Measurements from ENCODE around the gene PKIG.

PKIG gene

DNA sequence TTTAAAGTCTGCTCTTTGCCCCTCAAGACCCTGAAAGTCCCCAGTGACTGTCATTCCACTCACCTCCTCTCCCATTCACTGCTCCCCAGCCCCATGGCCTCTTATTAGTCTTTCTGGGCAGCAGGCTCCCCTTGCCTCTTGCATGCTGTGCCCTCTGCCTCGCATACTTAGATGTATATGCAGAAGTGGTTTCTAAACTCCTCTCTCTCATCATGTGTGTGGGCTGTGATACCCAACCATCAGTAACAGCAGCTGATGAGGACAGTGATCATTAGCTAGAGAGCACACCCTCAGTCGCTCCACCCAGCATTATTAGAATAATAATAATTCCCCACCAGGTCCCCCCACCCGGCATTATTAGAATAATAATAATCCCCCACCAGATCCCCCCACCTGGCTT, 14.5 kb downstream of the PKIG start:
- no peak for DNase-seq (ENCODE audit: low read depth in 2 of 2)

DNA sequence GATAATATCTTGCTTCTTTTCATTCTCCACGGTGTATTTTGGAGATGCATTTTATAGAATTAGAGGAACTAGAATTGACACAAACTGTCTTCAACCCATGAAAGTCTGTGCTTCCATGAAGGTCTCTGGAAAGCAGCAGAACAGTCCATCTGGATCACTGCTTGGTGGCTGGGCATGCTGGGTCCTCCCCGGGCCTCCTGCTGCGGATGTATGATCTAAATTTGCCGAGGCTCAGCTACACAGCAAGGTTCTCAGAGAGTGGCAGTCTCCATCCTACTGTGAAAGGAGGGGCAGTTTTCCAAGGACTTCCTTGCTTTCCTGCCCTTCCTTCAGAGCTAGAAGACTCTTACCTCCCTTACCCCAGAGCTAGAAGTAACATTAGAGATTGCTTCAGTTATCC, 15.1 kb downstream of the PKIG start:
- no peak for DNase-seq (ENCODE audit: low read depth in 2 of 2)

DNA sequence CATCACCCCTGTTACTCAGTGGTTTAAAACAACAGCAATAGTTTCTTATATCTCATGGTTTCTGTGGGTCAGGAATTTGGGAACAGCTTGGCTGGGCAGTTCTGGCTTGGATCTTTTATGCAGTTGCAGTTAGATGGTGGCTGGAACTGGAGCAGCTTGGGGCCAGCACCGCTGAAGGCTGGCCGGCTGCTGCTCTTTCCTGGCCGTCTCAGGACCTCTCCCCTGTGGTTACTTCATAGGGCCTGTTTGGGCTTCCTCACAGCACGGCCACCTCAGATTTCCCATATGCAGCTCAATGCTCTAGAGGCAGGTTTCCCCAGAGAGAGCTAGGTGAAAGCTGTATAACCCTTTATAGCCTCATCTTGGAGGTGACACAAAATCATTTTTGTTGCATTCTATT, 15.6 kb downstream of the PKIG start:
- no peak for DNase-seq (ENCODE audit: low read depth in 2 of 2)

DNA sequence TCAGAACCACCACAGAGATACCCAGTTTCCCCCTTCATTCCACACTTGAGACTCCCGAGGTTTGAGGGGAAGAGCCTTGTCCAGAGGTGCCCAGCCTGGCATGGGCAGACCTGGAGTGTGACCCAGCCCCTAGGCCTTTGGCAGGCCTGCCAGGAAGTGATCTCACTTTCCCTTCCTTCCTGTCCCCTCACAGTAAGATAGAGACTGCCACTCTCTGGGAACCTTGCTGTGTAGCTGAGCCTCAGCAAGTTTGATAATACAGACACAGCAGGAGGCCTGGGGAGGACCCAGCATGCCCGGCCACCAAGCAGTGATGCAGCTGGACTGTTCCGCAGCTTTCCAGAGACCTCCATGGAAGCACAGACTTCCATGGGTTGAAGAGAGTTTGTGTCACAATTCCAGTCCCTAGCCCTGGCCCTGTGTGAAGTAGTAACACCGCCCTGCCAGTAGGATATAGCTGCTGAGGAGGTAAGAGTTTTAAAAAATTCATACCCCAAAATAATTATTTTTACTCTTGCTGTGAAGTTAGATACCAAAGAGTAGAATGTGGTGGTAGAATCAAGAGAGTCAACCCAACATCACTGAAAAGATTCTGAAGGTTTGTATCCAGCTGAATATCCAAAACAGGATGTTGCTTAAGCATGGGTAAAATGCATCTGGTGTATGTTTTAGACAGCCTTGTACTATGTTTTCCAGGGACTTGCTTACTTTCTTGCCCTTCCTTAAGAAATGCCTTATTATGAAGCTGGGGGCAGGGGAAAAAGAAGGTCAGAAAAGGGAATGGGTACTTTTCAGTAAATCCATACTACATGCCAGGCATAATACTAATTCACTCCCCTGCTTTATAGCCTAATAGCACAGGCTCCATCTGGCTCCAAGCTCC, 16.3 kb downstream of the PKIG start:
- DNase-seq (ENCODE audit: low read depth in 2 of 2) = no peak

DNA sequence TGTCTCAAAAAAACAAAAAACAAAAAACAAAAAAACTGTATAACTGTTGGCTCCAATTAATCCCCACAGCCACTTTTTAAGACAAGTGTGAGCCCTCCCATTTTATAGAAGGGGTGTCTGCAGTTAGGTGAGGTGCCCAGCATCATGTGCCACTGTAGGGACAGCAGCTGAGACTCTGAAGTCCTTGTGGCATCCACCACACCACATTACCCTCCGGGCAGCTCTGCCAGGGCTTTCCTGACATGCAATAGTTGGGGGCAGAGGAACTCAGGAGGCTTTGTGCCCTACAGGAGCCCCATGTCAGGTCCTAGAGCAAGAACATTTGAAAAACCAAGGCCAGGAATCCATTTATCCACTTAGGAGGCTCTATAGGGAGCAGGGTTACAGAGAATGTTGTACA, 17.3 kb downstream of the PKIG start:
- no peak for DNase-seq (ENCODE audit: low read depth in 2 of 2)

DNA sequence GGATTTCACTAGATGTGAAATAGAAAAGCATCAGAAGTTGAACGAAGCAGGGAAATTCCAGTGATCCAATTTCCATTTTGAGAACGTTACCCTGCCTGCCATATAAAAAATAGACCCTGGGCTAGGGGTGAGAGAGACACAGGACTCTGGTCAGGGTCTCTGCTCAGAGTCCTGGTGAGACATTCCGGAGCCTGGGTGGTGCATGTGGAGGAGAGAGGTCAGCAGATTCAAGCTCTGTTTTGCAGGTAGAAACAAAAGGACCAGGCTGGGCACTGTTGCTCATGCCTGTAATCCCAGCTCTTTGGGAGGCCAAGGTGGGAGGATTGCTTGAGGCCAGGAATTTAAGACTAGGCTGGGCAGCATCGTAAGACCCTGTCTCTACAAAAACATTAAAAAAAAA, 17.9 kb downstream of the PKIG start:
- no peak for DNase-seq (ENCODE audit: low read depth in 2 of 2)

DNA sequence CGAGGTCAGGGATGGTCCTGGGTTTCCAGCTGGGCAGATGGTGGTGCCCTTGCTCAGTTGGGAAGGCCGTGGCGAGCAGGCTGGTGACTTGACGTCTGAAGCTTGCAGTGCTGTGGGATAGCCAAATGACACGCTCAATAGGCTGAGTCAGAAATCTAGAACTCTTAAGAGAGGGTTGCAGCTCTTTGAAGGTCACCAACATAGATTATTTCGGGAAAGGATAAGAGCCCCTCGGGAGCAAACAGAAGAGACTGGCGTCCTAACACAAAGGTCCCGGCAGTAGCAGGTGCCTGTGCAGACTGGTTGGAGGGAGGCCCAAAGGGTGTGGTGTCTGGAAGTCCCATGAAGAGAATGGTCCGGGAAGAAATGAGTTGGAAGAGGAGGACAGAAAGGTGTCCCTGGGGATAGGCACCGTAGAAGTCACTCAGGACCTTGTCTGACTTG, 18.4 kb downstream of the PKIG start:
- DNase-seq (ENCODE audit: low read depth in 2 of 2) = no peak

DNA sequence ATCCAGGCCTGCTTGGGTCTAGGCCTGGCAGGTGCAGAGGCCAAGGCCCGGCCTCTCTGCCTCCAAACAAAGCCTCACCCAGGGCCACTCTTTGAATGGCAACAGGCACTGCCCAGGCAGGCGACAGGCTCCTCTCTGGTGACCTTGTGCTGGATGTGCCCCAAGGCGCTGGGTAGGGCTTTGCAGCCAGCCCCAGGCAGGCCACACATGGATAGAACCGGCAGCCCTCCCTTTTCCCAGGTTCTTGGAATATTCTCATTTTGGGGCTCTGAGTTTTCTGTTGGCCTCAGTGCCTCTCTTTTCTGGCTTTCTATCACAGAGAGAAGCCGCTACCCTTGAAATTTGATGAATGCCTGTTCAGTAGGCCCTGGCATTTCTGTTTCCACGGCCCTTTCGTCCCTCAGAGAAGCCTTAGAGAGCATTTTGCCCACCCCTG, 18.9 kb downstream of the PKIG start:
- DNase-seq (ENCODE audit: low read depth in 2 of 2) = no peak

DNA sequence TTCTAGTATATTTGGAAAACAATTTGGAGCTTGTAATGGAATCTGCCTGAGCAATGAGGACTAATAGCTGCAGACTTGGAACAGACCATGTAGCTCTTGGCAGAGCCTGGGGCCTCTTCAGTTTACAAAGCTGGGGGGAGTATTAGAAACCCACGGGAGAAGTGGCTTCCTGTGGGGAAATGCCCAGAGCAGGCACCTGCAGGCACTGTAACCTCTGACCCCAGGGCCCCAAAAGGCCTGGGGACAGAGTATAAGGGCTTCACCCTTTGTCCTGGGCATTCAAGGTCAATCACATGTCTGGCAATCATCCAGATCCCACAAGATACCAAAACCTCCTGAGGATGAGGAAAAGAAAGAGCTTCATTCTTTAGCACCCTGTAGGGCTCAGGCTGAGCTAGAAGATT, 19.4 kb downstream of the PKIG start:
- no peak for DNase-seq (ENCODE audit: low read depth in 2 of 2)

DNA sequence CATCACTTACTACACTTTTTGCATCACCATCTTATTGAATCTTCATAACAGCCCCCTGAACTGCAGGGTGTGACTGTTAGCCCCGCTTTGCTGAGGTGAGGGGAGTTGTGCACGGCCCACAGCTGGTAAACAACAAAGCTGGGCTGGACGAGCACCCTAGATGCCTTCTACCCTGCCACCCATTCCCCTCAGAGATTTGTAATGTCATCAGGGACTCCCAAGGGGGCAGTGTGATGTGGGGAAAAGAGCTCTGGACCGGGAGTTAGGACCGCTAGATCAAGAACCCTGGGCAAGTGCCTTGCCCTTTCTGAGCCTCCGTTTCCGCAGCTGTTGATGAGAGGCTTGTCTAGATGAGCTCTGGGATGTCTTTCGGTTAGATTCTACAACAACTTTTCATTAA, 20.9 kb downstream of the PKIG start:
- DNase-seq (ENCODE audit: low read depth in 2 of 2) = no peak

DNA sequence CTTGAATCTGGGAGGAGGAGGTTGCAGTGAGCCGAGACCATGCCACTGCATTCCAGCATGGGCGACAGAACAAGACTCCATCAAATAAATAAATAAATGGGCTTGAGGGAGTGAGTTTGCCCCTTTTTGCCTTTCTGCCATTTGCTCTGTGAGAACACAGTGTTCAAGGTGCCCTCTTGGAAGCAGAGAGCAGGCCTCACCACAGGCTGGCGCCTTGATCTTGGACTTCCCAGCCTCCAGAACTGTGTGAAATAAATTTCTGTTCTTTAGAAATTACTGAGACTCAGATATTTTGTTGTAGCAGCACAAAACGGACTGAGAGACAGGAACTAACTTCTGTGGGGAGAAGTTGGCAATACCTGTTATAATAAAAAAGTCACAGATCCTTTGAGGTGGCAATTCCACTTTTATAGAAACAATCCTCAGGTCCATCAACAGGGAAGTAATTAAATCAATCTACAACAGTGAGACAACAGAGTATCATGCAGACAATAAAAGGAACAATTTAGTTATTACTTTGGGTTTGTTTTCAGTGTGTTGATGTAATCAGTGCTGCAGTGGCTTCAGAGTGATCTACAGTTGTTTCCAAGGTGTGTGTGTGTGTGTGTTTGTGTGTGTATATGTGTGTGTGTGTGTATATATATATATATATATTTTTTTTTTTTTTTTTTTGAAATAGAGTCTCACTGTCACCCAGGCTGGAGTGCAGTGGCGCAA, 24.5 kb downstream of the PKIG start:
- DNase-seq (ENCODE audit: low read depth in 2 of 2) = no peak

DNA sequence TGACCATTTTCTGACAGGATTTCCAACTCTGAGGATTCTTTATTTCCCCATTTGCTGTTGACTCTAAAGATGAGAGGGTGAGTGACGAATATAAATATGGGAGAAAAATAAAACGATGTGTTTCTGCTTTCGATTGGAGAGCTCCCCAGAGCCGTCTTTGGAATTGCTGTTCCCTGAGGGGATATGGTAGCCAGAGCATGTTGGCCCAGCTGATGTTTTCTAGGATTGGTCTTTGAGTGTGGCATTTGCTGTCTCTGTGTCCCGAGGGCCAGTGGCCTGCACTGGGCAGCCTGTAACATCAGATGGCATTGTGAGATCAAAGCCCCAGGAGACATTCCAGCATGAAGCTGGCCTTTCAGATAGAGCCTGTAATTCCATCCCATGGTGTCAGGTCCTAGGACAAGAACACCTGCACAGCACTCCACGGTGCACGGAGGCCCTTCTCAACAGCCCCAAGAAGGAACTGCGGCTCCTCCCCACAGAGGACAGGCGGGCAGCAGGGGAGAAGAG, 26.7 kb downstream of the PKIG start:
- DNase-seq (ENCODE audit: low read depth in 2 of 2) = no peak

DNA sequence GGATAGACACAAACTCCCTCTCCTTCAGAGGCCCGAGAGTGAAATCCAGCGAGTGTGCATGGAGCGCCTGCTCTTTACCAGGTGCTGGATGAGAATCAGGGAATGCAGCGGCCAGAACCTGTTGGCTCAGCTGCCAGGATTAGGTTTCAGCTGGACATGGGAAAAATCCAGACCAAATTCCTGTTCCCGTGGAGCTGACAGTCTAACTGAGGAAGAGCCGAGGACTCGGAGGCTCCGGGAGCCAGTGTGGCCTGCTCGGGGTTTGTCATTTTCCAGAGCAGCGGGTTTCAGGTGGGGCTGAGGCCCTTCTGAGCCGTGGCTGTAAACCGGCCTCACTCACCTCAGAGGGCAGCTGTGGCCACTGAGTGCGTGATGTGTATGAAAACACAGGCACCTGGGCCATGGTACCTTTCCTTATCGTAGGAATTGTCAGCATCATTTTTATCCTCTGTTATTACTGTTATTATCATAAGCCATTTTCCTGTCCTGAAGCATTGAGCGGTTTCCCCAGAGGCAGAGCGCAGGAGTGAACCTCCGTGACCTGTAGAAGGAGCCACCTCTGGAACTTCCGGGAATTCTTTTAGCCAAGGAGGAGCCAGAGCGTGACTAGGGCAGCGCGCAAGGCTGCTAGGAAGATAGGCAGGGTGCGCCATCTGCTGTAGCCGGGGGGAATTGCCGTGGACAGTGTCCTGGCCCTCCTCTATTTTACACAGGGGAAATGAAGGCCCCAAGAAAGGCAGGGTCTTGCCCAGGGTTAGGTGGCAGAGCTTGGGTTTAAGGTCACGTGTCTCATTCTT, 27.3 kb downstream of the PKIG start:
- DNase-seq (ENCODE audit: low read depth in 2 of 2) = peak; percentile 49 to 76

DNA sequence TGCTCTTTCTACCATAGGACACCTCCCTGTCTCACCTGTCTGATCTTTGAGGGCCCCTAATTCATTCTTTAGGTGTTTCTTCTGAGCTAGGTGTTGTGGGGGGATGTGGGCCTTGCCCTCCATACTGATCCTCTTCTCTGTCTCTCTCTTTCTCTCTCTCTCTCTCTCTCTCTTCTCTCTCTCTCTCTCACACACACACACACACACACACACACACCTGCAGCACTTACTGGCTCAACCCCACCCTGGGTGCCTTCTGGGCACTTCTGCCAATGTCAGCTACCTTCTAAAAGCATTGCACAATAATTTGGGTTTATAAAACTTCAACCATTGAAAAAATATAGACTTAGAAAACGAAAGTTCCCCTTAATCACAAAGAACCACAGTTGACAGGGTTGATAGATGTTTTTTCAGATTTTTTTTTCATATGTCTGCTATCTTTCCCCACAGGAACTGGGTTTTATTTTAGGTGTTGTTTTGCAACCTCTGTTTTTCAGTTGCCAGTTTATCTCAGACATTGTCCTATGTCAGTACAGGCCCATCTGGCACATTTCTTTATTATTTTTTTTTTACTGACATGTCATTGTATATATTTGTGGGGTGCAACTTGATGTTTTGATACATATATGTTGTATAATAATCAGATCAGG, 28.1 kb downstream of the PKIG start:
- DNase-seq (ENCODE audit: low read depth in 2 of 2) = no peak

DNA sequence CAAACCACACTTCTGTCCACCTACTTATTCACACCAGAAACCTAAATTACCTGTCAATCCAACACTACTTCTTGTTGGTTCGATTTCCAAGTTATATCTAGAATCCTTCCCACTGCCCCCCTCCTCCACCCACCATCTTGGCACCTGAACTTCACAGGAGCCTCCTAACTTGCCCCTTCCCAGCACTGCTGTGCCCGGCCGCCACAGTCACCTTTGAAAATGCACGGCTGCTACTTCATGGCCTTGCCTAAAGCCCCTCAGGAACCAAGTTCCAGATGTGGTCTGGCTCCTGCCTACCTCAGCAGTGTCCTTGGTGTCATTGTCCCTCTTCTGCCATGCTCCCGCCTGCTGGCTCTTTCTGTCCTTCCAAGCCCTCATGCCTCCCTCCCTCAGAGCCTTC, 31.2 kb downstream of the PKIG start:
- no peak for DNase-seq (ENCODE audit: low read depth in 2 of 2)

DNA sequence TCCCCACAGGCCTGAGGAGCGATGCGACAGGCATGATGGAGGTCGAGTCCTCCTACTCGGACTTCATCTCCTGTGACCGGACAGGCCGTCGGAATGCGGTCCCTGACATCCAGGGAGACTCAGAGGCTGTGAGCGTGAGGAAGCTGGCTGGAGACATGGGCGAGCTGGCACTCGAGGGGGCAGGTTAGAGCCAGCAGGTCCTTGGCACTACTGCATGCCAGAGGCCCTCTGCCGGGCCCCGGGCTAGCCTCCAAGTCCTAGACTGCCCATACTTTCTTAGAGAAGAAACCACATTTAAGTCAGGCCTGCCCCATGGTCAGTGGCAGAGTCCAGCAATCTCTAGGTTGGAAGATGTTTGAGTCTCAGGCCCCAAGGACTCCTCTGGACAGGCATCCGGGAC, 32.1 kb downstream of the PKIG start:
- DNase-seq (ENCODE audit: low read depth in 2 of 2) = no peak

DNA sequence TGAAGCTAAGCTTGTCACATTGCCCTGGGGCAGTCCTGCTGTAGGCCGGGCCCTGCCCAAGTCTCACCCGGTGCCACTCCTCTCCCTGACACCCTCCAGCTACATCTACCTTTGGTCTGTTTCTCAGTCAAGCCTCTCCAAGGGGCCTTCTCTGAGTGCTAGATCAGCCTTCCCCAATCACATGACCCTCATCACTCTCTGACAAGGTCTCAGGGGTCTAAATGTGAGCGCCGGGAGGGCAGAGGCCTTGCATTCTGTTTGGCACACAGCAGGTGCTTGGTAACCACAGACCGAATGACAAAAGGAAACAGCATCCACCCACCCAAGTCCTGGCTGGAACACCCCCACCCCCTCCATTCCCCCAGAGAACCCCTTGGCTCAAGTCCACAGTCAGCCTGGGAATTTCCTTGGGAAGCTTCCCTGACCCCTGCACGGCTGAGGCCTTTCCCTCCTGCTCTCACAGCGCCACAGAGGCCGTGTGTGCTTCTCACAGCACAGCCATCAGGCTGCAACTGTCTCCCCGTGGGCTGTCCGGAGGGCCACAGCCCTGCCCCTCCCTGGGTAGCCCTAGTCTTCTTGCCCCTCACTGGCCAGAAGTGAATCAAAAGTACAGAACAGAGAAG, 32.9 kb downstream of the PKIG start:
- no peak for DNase-seq (ENCODE audit: low read depth in 2 of 2)

DNA sequence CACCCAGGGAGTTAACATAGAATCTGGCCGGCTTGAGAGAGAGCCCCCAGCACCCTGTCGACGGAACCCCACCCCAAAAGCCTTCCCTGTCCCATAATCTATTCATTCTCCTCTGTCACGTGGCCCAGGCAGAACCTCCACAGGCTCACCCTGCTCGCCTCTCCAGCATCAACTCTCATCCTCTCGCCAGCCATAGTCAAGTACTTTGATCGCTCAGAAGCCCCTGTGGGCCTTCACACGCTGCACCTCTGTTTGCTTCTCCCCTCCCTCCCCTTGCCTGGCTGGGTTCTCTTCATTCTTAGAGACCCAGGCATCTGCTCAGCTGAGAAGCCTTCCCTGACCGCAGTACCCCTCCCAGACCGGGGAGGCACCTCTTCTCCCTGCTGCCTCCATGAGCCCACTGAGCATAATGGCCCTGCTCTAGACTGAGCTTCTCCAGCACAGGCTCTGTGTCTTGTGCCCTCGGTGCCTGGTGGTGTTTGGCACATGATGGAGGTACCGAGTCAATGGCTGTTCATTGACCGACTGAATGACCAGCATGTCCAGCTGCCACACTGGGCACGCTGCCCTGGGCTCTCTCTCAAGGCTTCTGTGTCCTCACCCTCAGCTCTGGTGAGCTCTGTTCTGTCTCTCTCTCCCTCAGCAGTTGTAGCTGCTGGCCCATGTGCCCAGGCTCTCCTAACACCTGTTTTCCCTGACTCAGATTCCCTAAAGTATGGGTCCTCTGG, 33.7 kb downstream of the PKIG start:
- DNase-seq (ENCODE audit: low read depth in 2 of 2) = no peak

DNA sequence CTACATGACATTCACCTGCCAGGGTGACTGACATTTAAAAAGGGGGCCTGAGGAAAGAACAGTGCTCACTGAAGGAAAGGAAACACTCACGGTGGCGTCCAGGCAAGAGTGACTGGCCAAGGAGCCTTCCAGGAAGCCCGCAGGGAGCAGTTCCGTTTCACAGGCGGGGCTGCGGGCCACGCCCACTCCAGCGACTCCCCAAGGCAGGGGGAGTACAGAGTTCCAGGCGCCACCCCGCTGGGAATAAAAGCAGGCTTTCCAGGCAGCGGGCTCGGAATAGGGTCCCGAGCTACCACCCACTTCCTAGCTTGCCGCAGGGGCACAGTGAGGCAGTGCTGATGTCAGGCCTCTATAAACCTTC, 34.2 kb downstream of the PKIG start:
- no peak for DNase-seq (ENCODE audit: low read depth in 2 of 2)

DNA sequence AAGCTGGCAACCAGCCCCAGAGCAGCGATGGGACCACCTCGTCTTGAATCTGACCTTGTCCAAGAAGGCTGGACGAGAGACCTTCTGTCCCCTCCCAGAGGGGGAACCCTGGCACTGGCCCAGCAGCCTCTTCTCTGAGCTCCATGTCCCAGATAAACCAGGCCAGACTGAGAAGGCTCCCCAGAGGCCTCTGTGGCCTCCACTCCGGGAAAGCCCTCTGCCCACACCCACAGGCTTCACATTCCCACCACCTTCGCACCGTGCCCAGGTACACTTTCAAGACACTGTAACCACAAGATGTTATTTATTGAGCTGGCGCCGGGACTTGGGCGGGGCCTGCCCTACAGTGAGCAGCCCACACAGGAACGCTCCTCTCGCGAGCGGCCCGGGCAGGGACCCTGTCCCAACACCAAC, 35.9 kb downstream of the PKIG start:
- no peak for DNase-seq (ENCODE audit: low read depth in 2 of 2)

DNA sequence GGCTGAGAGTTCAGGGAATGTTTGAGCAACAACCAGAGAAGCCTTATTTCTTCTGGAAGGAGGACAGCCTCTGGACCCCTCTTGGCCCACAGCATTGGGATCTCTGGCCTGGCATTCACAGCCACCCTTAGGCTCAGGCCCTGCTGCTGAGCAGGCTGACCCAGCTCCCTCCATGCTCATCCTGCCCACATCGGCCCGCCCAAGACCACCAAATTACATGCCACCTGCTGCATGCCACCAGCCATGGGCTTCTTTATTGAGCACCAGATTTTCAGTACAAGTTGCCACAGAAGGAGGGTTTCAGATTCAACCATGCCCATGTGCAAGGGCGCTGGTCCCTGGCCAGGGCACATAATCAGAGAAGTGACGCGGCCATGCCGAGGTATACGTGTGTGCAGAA, 36.9 kb downstream of the PKIG start:
- no peak for DNase-seq (ENCODE audit: low read depth in 2 of 2)
